ENCODE results near the gene COQ8B. TPM values are rescaled to one million over a fixed set of nuclear protein-coding genes. Genes with fewer than 3 reads are reported as not detected.
A peak's percentile ranks its signal among the peaks of the same experiment; 100 is the strongest.

Gene COQ8B
- total and polyA plus RNA-seq, 10 donors = 18.4 to 40.2 (median 32.6) TPM

DNA sequence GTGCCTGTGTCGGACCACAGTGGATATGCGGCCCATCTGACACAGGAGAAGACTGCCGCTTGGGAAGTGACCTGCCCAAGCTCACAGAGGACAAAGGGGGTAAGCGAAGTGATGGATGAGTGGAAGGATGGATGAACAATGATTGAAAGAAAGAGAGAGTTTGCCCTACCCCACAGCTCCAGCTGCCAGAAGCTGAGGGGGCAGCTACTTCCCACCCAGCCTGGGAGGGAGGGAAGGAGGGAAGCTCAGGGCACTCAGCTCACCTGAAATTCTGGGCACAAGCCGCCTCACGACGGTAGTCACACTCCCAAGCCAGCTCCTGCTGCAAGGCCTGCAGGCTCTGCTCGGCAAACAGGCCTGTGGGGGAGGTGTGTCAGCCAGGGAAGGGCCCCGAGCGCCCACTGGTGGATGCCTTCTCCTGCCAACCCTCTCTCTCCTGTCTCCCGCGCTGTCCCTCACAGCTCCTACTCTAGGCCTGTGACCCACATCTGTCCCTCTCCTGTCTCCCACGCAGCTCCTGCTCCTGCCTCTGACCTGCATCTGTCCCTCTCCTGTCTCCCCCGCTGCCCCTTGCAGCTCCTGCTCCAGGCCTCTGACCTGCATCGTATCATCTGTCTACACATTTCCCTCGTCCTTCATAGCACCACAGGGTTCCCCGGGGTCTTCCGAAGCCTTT lies 14.2 kb downstream of the COQ8B start:
- WGBS, 5 donors = 80 to 91% (median 84%) methylated on average over 18 of the region's 18 CpGs
- Histone ChIP-seq H3K27me3 (replicated peaks in 1 of 7) (no peaks in the 10 kb centered on the region), H3K4me3 (no peak overlapping the region), H3K4me1 (no peaks in the 10 kb centered on the region), H3K36me3 (peaks cover 0 to 94% (median 61%) of the 10 kb centered on the region in 6 donors), H3K27ac (no peak overlapping the region), H3K9me3 (no peaks in the 10 kb centered on the region)
- no peak for DNase-seq
- intact Hi-C loops (cut with DNase I; ENCODE audit: low total_unique reads) = no loop called here
- TF ChIP-seq, protein P1, sequence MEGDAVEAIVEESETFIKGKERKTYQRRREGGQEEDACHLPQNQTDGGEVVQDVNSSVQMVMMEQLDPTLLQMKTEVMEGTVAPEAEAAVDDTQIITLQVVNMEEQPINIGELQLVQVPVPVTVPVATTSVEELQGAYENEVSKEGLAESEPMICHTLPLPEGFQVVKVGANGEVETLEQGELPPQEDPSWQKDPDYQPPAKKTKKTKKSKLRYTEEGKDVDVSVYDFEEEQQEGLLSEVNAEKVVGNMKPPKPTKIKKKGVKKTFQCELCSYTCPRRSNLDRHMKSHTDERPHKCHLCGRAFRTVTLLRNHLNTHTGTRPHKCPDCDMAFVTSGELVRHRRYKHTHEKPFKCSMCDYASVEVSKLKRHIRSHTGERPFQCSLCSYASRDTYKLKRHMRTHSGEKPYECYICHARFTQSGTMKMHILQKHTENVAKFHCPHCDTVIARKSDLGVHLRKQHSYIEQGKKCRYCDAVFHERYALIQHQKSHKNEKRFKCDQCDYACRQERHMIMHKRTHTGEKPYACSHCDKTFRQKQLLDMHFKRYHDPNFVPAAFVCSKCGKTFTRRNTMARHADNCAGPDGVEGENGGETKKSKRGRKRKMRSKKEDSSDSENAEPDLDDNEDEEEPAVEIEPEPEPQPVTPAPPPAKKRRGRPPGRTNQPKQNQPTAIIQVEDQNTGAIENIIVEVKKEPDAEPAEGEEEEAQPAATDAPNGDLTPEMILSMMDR (IDR thresholded peaks at IDR 0.05 in 8 of 11, conservative IDR thresholded peaks at IDR 0.05 in 3 of 11) = peak in 1 of 11 experiments; percentile 8
- TF ChIP-seq POLR2A (IDR thresholded peaks at IDR 0.05) (no peak), POLR2AphosphoS5 (IDR thresholded peaks at IDR 0.05) (peak in 2 of 3 donors; percentile 26 to 56)

DNA sequence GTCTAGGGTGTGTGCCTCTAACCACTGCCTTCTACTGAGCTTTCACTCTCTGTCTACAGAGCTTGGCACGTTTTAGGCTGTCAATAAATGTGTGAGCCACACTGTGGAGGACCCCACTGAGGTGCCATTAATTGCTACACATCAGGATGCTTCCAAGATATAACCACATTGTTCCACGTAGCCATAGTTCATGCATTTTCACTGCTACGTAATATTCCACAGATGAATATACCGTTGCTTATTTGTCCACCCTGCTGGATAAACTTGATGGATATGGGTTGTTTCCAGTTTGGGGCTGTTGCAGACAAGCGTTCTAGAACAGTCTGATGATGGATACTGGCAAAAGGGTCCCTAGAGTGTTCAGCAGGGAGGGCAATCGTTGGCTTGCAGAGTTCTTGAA lies 14.9 kb downstream of the COQ8B start:
- Histone ChIP-seq H3K9me3 (no peaks in the 10 kb centered on the region), H3K27me3 (replicated peaks in 1 of 7) (no peaks in the 10 kb centered on the region), H3K4me1 (no peaks in the 10 kb centered on the region), H3K4me3 (no peak overlapping the region), H3K27ac (no peak overlapping the region), H3K36me3 (peaks cover 0 to 94% (median 59%) of the 10 kb centered on the region in 6 donors)
- no peak for TF ChIP-seq POLR2A (IDR thresholded peaks at IDR 0.05)
- no peak for TF ChIP-seq POLR2AphosphoS5 (IDR thresholded peaks at IDR 0.05)
- TF ChIP-seq, protein P1 (IDR thresholded peaks at IDR 0.05 in 8 of 11, conservative IDR thresholded peaks at IDR 0.05 in 3 of 11) = no peak
- intact Hi-C loops (cut with DNase I; ENCODE audit: low total_unique reads) = no loop called here
- no peak for DNase-seq
- 93 to 97% (median 96%) methylated on average over 6 of the region's 6 CpGs for WGBS, 5 donors

DNA sequence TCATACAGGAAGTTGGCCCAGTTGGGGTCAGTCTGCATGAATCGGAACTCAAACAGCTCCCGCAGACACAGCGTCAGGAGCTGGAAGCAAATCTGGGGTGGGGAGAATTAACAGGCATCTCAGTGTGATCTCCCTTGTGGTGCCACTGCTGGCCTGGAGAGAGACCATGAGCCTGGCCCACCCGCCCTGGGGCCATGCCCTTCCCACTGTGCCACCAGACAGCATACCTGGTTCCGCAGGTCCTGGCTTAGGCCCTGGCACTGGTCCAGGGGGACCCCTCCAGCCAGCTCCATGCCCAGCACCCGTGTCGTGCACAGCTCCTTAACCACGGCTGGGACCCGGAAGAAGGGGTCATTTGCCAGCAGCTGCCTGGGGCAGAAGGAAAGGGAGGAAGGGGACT lies 16.6 kb downstream of the COQ8B start:
- no peaks in the 10 kb centered on the region for H3K9me3 ChIP-seq
- no peak overlapping the region for H3K4me3 ChIP-seq
- no peaks in the 10 kb centered on the region for H3K4me1 ChIP-seq
- DNase-seq = no peak
- H3K27ac ChIP-seq = no peak overlapping the region
- H3K27me3 ChIP-seq (replicated peaks in 1 of 7) = no peaks in the 10 kb centered on the region
- peaks cover 0 to 94% (median 56%) of the 10 kb centered on the region in 6 donors for H3K36me3 ChIP-seq
- TF ChIP-seq POLR2A (IDR thresholded peaks at IDR 0.05) = no peak
- TF ChIP-seq POLR2AphosphoS5 (IDR thresholded peaks at IDR 0.05) = peak in 1 of 3 donors; percentile 46
- TF ChIP-seq, protein P1 (IDR thresholded peaks at IDR 0.05 in 8 of 11, conservative IDR thresholded peaks at IDR 0.05 in 3 of 11) = no peak
- intact Hi-C loops (cut with DNase I; ENCODE audit: low total_unique reads) = no loop called here
- 91 to 100% (median 95%) methylated on average over 3 to 9 of the region's 9 CpGs for WGBS, 5 donors

DNA sequence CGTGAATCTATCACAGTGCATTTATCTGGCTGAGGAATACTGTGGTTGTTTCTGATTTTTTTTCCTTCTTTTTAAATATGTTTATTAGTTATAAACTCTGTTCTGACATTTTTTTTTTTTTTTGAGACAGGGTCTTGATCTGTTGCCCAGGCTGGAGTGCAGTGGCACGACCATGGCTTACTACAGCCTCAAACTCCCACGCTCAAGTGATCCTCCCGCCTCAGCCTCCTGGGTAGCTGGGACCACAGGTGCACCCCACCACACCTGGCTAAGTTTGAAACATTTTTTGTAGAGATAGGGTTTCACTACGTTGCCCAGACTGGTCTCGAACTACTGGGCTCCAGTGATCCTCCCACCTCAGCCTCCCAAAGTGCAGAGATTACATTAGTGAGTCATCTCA lies 19.7 kb downstream of the COQ8B start:
- Histone ChIP-seq H3K36me3 (peaks cover 0 to 94% (median 32%) of the 10 kb centered on the region in 6 donors), H3K4me3 (no peak overlapping the region), H3K9me3 (no peaks in the 10 kb centered on the region), H3K27me3 (replicated peaks in 1 of 7) (no peaks in the 10 kb centered on the region), H3K4me1 (peaks cover 0 to under 1% (median 0%) of the 10 kb centered on the region in 6 donors), H3K27ac (no peak overlapping the region)
- TF ChIP-seq POLR2AphosphoS5 (IDR thresholded peaks at IDR 0.05) = no peak
- TF ChIP-seq, protein P1 (IDR thresholded peaks at IDR 0.05 in 8 of 11, conservative IDR thresholded peaks at IDR 0.05 in 3 of 11) = no peak
- TF ChIP-seq POLR2A (IDR thresholded peaks at IDR 0.05) = no peak
- DNase-seq = no peak
- intact Hi-C loops (cut with DNase I; ENCODE audit: low total_unique reads) = no loop called here
- WGBS, 5 donors = 92 to 100% (median 96%) methylated on average over 6 of the region's 6 CpGs
